Fibroblast of villous mesenchyme (primary cell): ENCODE measurements around the gene DOCK4. TPM values are rescaled to one million over a fixed set of nuclear protein-coding genes. Genes with fewer than 3 reads are reported as not detected.
"Not testable (repeated sequence)": the region's sequence is repeated elsewhere in the genome, so short reads cannot be mapped to it uniquely, and the experiment has no call there.

Source experiments
- DNase-seq: peaks from one replicate; pipeline ENCODE4 v3.0.0-alpha.2; 2010; ENCODE audit warnings: low read depth
- H3K4me3 ChIP-seq: 2 replicates; pipeline ENCODE4 v1.5.1; 2011; ENCODE audit warnings: low read depth, mild to moderate bottlenecking, low read length
- total RNA-seq: library from RNA; depleted of rRNA; stranded (reverse); fragments of >200 nt; gene quantifications from 2 replicates; pipeline ENCODE4 v1.2.3, GENCODE V29; 2012
- TF ChIP-seq, protein P1 (sequence below): IDR thresholded peaks from 2 replicates; pipeline ENCODE4 v1.5.1; 2012; ENCODE audit warnings: low read depth, mild to moderate bottlenecking, low read length; ENCODE audit not compliant: insufficient read depth

DOCK4 gene
- total RNA-seq: 13.9 and 43.6 TPM in 2 replicates

DNA sequence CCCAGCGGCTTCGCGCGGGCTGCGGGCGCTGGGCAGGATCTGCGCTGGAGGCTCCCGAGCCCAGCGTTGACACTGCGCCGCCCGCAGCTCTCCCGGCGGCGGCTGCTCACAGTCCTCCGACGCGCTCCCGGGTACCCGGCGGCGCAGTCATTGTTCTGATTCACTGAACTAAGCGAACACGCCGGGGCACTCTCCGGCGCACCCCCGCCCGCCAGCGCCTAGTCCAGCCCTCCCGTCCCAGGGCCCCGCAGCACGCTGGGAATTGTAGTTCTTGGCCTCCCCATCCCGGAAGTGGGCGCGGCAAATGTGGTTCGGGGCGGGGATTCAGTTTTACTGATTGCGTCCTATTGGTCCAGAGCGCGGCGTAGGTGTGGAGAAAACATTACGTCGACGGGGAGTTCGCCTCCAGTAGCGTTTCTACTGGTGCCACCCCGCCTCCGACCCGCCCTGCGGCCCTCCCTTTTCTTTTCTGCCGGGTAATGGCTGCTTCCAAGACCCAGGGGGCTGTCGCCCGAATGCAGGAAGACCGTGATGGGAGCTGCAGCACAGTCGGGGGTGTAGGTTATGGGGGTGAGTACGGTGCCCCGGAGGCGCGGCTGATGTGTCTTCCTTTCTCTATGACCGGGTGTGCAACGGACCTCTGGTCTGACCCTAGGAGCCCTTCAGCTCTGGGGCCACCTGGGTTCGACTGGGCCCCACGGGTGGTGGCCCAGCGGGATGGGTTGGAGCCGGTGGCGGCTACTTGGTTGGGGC lies at the start of gene DOCK4, which contains the start of gene ZNF277:
Gene DOCK4, minus strand, starts transcription at position 162 of the 753 bp plus-strand sequence. CDS start 261 bp downstream, outside the sequence.
Gene ZNF277, plus strand, starts transcription at position 458 of the 753 bp plus-strand sequence. Its CDS starts 22 bp downstream, at position 480.
- TF ChIP-seq, protein P1, sequence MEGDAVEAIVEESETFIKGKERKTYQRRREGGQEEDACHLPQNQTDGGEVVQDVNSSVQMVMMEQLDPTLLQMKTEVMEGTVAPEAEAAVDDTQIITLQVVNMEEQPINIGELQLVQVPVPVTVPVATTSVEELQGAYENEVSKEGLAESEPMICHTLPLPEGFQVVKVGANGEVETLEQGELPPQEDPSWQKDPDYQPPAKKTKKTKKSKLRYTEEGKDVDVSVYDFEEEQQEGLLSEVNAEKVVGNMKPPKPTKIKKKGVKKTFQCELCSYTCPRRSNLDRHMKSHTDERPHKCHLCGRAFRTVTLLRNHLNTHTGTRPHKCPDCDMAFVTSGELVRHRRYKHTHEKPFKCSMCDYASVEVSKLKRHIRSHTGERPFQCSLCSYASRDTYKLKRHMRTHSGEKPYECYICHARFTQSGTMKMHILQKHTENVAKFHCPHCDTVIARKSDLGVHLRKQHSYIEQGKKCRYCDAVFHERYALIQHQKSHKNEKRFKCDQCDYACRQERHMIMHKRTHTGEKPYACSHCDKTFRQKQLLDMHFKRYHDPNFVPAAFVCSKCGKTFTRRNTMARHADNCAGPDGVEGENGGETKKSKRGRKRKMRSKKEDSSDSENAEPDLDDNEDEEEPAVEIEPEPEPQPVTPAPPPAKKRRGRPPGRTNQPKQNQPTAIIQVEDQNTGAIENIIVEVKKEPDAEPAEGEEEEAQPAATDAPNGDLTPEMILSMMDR: peak; percentile 1
- peak; percentile 99 for DNase-seq

GRCh38 chr7:112255388-112255720 lies 49.2 kb upstream of the DOCK4 start:
- TF ChIP-seq, protein P1: no peak
- no peak overlapping the region for H3K4me3 ChIP-seq
- no peak for DNase-seq

More for the DNA sequence above, at the start of gene DOCK4, which contains the start of gene ZNF277:
- peak within 1 kb of the TSS; percentile 85 for H3K4me3 ChIP-seq

- no peak overlapping the region for H3K4me3 ChIP-seq
- TF ChIP-seq, protein P1: no peak
- no peak for DNase-seq
Observed at GRCh38 chr7:112254709-112255387, 48.6 kb upstream of the DOCK4 start.

DNA sequence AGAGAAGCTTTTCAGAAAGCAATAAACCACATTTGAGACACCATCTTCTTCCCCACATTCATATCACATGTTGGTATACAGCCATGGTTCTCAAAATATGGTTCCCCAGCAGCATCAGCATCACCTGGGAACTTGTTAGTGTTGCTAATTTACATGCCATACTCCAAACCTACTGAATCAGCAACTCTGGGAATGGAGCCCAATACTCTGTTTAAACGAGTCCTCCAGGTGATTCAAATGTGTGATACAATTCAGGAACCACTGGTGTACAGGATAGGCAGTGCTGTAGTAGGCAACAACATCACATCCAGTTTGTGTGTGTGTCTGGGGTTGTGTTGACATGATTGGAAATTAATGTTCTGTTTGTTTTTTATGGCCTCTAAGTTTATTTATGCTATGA lies 48.0 kb upstream of the DOCK4 start:
- TF ChIP-seq, protein P1: no peak
- no peak overlapping the region for H3K4me3 ChIP-seq
- DNase-seq: no peak

- TF ChIP-seq, protein P1: no peak
- DNase-seq: no peak
- H3K4me3 ChIP-seq: no peak overlapping the region
Observed at GRCh38 chr7:112252691-112253090, 46.5 kb upstream of the DOCK4 start.

GRCh38 chr7:112252141-112252540 lies 45.9 kb upstream of the DOCK4 start:
- no peak for DNase-seq
- no peak overlapping the region for H3K4me3 ChIP-seq
- TF ChIP-seq, protein P1: no peak

DNA sequence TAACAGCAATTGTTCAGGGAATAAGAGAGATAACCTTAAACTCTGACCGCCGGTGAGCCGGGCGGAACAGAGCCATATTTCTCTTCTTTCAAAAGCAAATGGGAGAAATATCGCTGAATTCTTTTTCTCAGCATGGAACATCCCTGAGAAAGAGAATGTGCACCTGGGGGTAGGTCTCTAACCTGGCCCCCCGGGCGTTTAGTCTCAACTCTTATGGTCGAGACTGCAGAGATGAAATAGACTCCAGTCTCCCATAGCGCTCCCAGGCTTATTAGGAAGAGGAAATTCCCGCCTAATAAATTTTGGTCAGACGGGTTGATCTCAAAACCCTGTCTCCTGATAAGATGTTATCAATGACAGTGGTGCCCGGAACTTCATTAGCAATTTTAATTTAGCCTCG lies 43.8 kb upstream of the DOCK4 start:
- not testable (repeated sequence) for DNase-seq, H3K4me3 ChIP-seq
